KMS-11 (cell line): ENCODE results near the gene FAM237B.

Experiments used
- H2AFZ ChIP-seq: fragments of 200-600 bp; sonication (generic); 2 replicates; pipeline ENCODE4 v1.6.1; 2016; ENCODE audit warnings: antibody characterized with exemption, mixed run types, low read depth
- H3K27ac ChIP-seq: fragments of 200-600 bp; sonication (generic); 2 replicates; pipeline ENCODE4 v1.6.1; 2016; ENCODE audit warnings: mild to moderate bottlenecking, mixed run types
- H3K27me3 ChIP-seq: fragments of 200-600 bp; sonication (generic); 2 replicates; pipeline ENCODE4 v1.6.1; 2017; ENCODE audit warnings: mild to moderate bottlenecking, low read depth, mixed run types, moderate library complexity; ENCODE audit not compliant: insufficient read depth
- H3K36me3 ChIP-seq: fragments of 200-600 bp; sonication (generic); 2 replicates; pipeline ENCODE4 v1.6.1; 2017; ENCODE audit warnings: mild to moderate bottlenecking, mixed run types; ENCODE audit not compliant: insufficient read depth
- H3K4me1 ChIP-seq: fragments of 200-600 bp; sonication (generic); 2 replicates; pipeline ENCODE4 v1.6.1; 2016; ENCODE audit warnings: mild to moderate bottlenecking, low read depth, mixed run types; ENCODE audit not compliant: poor library complexity, severe bottlenecking
- H3K4me2 ChIP-seq: fragments of 200-600 bp; sonication (generic); 2 replicates; pipeline ENCODE4 v1.7.0; 2016; ENCODE audit warnings: mild to moderate bottlenecking, mixed run types
- H3K4me3 ChIP-seq: fragments of 200-600 bp; sonication (generic); IDR thresholded peaks from 2 replicates; pipeline ENCODE4 v1.6.1; 2017; ENCODE audit warnings: low read depth, low read length, mixed read lengths; ENCODE audit not compliant: insufficient read depth
- H3K79me2 ChIP-seq: fragments of 200-600 bp; sonication (generic); 2 replicates; pipeline ENCODE4 v1.6.1; 2016; ENCODE audit warnings: low read depth, mixed run types; ENCODE audit not compliant: insufficient read depth
- H3K9ac ChIP-seq: fragments of 200-600 bp; sonication (generic); 2 replicates; pipeline ENCODE4 v1.6.1; 2016; ENCODE audit warnings: mild to moderate bottlenecking, mixed run types
- H4K20me1 ChIP-seq: fragments of 200-600 bp; sonication (generic); 2 replicates; pipeline ENCODE4 v1.6.1; 2016; ENCODE audit warnings: mild to moderate bottlenecking, mixed run types; ENCODE audit not compliant: insufficient read depth
- TF ChIP-seq, protein P1 (sequence below): fragments of 200-600 bp; sonication (generic); conservative IDR thresholded peaks from 2 replicates; pipeline ENCODE4 v1.6.1; 2017; ENCODE audit warnings: low read depth, mild to moderate bottlenecking, antibody characterized with exemption, low read length, moderate library complexity, mixed read lengths

The FAM237B gene

DNA sequence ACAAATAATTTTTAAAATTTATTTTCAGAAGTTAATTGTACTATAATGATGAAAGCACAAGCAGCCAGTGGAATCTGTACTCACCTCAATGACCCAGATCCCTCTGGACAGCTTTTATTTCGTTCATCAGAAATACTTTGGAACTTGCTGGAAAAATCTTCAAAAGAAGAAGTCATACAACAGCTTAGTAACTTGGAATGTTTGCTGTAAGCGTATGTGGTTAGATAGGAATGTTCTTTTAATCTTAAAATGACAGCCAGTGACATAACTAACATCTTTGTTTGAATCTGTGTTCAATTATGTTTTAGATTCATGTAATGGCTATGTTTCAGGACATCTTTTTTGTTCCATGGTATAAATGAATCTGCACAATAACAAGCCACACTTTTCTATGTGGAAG is 49.4 kb downstream of the FAM237B start:
- H3K79me2 ChIP-seq, result no peaks in the 10 kb centered on the region
- H3K4me3 ChIP-seq, result no peak overlapping the region
- H3K36me3 ChIP-seq, result no peaks in the 10 kb centered on the region
- no peak overlapping the region for H3K4me2 ChIP-seq
- H2AFZ ChIP-seq, result no peak overlapping the region
- no peaks in the 10 kb centered on the region for H3K27me3 ChIP-seq
- H4K20me1 ChIP-seq, result no peaks in the 10 kb centered on the region
- TF ChIP-seq, protein P1, sequence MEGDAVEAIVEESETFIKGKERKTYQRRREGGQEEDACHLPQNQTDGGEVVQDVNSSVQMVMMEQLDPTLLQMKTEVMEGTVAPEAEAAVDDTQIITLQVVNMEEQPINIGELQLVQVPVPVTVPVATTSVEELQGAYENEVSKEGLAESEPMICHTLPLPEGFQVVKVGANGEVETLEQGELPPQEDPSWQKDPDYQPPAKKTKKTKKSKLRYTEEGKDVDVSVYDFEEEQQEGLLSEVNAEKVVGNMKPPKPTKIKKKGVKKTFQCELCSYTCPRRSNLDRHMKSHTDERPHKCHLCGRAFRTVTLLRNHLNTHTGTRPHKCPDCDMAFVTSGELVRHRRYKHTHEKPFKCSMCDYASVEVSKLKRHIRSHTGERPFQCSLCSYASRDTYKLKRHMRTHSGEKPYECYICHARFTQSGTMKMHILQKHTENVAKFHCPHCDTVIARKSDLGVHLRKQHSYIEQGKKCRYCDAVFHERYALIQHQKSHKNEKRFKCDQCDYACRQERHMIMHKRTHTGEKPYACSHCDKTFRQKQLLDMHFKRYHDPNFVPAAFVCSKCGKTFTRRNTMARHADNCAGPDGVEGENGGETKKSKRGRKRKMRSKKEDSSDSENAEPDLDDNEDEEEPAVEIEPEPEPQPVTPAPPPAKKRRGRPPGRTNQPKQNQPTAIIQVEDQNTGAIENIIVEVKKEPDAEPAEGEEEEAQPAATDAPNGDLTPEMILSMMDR, result no peak
- no peak overlapping the region for H3K9ac ChIP-seq
- H3K4me1 ChIP-seq, result no peaks in the 10 kb centered on the region
- no peak overlapping the region for H3K27ac ChIP-seq

DNA sequence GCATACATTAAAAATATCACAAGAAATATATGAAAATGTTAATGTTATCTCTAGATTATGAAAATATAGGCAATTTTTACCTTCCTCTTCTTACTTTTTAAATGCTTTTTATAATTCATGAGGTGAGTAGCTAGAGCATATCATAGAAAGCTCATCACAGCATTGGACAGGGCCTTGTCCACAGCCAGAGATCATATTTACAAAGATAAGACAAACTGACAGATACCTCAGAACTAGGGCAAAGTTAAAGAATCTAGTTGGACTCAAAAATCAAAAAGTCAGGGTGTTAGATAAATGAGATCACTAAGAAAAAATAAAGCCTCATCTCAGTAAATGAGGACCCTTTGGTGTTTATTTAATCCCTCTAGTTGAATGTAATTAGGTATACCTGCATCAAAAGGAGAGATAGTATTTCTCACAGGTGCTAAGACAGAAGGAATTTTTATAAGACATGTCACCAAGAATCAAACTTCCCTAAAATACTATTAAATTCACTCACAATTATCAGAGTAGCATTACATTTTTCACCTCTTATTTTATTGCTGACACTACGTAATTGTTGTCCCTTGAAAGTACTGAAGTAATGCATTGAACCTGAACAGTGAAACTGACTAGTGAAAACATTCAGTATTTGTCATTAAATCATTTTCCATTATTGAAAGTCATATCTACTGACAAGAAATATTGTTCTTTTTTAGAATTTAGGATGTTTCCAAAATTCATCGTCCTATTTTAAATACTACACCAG is 50.5 kb downstream of the FAM237B start:
- Histone ChIP-seq H3K4me3 (no peak overlapping the region), H3K27ac (no peak overlapping the region), H3K27me3 (no peaks in the 10 kb centered on the region), H3K79me2 (no peaks in the 10 kb centered on the region), H3K4me2 (no peak overlapping the region), H2AFZ (no peak overlapping the region), H3K9ac (no peak overlapping the region), H4K20me1 (no peaks in the 10 kb centered on the region), H3K36me3 (no peaks in the 10 kb centered on the region), H3K4me1 (no peaks in the 10 kb centered on the region)
- TF ChIP-seq, protein P1, result no peak

DNA sequence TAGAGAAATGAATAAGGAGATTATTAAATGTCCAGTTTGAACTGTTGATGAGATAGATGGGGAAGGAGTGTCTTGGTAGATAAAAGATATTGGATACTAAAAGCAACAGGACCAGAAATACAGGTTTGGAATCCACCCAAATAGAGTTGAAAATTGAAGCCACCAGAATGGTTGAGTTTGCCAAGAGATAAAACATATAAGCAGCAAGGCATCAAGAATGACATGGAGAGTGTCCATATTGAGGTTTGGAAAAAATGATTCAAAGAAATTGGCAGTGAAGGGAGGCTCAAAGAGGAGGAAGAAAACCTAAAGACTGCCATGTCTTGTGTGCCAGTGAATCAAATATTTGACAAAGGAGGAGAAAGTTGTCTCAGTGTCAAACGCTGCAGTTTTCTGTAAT is 51.9 kb downstream of the FAM237B start:
- Histone ChIP-seq H4K20me1 (no peaks in the 10 kb centered on the region), H3K27ac (no peak overlapping the region), H3K4me3 (no peak overlapping the region), H3K36me3 (no peaks in the 10 kb centered on the region), H3K79me2 (no peaks in the 10 kb centered on the region), H3K9ac (no peak overlapping the region), H3K27me3 (no peaks in the 10 kb centered on the region), H3K4me2 (no peak overlapping the region), H2AFZ (no peak overlapping the region), H3K4me1 (no peaks in the 10 kb centered on the region)
- TF ChIP-seq, protein P1, result no peak

DNA sequence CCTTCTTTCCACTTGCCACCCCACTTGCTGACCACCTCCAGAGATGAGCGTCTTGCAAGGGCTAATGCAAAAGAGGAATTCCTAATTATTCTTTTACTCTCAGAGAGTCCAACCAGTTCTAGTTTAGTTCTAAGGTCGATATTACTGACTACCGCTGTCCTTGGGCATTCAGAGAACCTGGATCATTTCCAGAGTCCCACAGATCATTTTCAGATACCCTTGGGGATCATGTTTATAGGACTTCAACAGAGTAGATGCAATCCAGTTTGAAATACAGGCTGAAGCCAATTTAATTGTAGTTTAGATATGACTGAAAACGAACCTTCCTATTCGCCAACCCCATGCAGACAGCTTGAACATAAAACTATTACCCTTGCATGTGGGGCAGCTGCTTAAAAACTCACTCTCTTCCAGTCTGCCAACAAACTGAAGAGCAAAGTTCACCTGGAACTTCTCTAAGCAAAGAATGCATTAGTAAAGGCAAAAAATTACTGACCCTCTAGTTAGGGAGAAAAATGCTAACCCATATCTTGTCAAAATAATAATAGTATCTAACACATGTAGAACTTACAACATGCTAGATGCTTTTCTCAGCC is 53.7 kb downstream of the FAM237B start:
- H3K27ac ChIP-seq, result no peak overlapping the region
- no peaks in the 10 kb centered on the region for H3K36me3 ChIP-seq
- no peak overlapping the region for H2AFZ ChIP-seq
- H3K27me3 ChIP-seq, result no peaks in the 10 kb centered on the region
- no peaks in the 10 kb centered on the region for H3K79me2 ChIP-seq
- H3K4me2 ChIP-seq, result no peak overlapping the region
- TF ChIP-seq, protein P1, result no peak
- H3K4me1 ChIP-seq, result no peaks in the 10 kb centered on the region
- no peaks in the 10 kb centered on the region for H4K20me1 ChIP-seq
- H3K4me3 ChIP-seq, result no peak overlapping the region
- H3K9ac ChIP-seq, result no peak overlapping the region
